Measurements from ENCODE around the gene IGFBP6.

IGFBP6 gene

DNA sequence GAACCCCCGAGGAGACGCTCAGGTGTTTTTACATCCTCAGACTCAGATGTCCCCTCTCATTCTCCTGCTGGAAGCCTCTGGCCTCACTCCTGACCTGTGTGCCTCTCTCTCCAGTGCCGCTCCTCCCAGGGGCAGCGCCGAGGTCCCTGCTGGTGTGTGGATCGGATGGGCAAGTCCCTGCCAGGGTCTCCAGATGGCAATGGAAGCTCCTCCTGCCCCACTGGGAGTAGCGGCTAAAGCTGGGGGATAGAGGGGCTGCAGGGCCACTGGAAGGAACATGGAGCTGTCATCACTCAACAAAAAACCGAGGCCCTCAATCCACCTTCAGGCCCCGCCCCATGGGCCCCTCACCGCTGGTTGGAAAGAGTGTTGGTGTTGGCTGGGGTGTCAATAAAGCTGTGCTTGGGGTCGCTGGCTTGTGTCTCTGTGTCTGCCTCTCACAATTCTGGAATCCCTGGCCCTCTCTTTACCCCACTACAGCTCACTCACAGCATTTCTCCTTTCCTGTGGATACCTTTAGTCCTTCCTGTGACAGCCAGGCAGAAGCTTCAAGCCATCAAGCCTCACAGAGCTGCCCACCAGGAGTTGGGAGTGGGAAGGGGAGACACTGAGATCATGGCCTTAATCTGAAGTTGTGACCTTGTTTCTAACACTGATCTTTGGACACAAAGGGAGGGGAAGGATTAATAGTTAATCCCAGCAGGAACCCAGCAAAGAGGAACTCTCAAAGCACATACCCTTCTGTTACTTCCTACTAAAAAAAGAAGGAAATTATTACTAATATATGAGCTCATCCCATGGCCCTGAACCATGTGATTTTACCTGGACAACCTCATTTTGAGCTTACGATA lies 4.7 kb downstream of the IGFBP6 start:
- no peak overlapping the region for H3K4me3 ChIP-seq (replicated peaks; ENCODE audit: low read depth, low read length)
- no peaks in the 10 kb centered on the region for H3K36me3 ChIP-seq (ENCODE audit: control insufficient read depth, insufficient read depth, low read length)
- DNase-seq (ENCODE audit: extremely low read depth, insufficient read length), result no peak
- no peaks in the 10 kb centered on the region; the same call in 1 of the 2 replicates for H3K27me3 ChIP-seq (replicated peaks; ENCODE audit: control insufficient read depth, insufficient read depth, low read length)
- TF ChIP-seq, protein P1, sequence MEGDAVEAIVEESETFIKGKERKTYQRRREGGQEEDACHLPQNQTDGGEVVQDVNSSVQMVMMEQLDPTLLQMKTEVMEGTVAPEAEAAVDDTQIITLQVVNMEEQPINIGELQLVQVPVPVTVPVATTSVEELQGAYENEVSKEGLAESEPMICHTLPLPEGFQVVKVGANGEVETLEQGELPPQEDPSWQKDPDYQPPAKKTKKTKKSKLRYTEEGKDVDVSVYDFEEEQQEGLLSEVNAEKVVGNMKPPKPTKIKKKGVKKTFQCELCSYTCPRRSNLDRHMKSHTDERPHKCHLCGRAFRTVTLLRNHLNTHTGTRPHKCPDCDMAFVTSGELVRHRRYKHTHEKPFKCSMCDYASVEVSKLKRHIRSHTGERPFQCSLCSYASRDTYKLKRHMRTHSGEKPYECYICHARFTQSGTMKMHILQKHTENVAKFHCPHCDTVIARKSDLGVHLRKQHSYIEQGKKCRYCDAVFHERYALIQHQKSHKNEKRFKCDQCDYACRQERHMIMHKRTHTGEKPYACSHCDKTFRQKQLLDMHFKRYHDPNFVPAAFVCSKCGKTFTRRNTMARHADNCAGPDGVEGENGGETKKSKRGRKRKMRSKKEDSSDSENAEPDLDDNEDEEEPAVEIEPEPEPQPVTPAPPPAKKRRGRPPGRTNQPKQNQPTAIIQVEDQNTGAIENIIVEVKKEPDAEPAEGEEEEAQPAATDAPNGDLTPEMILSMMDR (IDR thresholded peaks at IDR 0.05; ENCODE audit: insufficient read depth, low read length, poor library complexity, severe bottlenecking), result no peak

DNA sequence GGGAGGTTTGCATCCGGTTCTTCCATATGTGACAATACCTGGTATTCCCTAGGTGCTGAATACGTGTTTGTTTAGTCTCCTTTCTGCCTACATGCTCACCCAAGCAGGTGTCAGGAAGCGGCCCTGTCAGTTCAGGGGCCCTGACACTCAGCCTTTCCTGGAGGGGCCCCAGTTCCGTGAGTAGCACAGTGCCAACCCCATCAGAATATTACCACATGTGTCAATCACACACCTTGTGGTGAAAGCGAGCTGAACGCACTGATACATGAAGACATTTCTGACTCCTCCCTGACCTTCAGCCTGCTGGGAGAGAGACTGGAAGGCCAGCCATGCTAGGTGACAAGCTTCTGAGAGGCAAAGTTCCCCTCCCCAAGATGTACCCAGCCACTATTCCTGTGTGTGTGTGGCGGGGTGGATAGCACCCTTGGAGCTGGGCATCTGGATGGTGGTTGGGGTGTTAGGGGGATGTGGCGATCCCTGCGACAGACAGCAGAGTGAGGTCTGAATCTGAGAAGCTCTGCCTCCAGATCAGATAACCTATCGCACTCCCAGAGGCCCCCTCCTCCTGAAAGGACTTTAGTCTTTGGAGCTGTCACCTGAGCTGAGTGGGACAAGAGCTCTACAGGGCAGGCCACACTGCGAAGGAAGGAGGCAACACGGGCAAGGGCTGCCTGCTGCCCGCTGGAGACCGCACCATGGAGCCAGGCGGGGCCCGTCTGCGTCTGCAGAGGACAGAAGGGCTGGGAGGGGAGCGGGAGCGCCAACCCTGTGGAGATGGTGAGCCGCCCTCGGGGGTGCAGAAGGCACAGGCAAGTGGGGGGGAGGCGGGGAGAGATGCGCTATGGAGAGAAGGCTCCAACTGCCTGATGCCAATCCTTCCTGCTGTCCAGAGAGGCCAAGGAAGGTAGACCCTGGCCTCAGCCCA lies 5.7 kb downstream of the IGFBP6 start, which contains the start of gene SOAT2:
Gene SOAT2 (plus strand): TSS at position 604 of the 925 bp plus-strand sequence. CDS start 92 bp downstream, at position 696.
- Histone ChIP-seq H3K4me3 (replicated peaks; ENCODE audit: low read depth, low read length) (no peak within 1 kb of the TSS), H3K27me3 (replicated peaks; ENCODE audit: control insufficient read depth, insufficient read depth, low read length) (no peaks in the 10 kb centered on the region), H3K36me3 (ENCODE audit: control insufficient read depth, insufficient read depth, low read length) (no peaks in the 10 kb centered on the region)
- peak; percentile 48 for DNase-seq (ENCODE audit: extremely low read depth, insufficient read length)
- TF ChIP-seq, protein P1 (IDR thresholded peaks at IDR 0.05; ENCODE audit: insufficient read depth, low read length, poor library complexity, severe bottlenecking), result no peak

DNA sequence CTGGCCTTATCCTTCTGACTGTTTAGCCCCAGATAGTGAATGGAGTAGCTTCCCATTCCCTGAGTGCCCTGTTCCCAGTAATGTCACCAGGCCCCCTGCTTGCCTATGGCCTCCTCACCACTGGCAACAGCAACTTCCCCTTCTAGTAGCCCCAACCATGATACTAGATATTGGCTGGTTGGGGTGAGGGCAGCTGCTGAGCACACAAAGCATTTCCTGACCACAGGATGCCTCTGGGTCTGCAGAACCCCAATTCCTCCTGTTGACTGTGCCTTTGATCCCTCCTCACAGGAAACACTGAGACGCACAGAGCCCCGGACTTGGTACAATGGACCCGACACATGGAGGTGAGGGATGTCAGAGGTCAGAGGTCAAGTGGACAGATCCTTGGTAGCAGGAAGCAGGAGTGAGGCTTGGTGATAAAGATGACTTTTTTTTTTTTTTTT lies 6.4 kb downstream of the IGFBP6 start:
- TF ChIP-seq, protein P1 (IDR thresholded peaks at IDR 0.05; ENCODE audit: insufficient read depth, low read length, poor library complexity, severe bottlenecking), result no peak
- peak; percentile 28 for DNase-seq (ENCODE audit: extremely low read depth, insufficient read length)

DNA sequence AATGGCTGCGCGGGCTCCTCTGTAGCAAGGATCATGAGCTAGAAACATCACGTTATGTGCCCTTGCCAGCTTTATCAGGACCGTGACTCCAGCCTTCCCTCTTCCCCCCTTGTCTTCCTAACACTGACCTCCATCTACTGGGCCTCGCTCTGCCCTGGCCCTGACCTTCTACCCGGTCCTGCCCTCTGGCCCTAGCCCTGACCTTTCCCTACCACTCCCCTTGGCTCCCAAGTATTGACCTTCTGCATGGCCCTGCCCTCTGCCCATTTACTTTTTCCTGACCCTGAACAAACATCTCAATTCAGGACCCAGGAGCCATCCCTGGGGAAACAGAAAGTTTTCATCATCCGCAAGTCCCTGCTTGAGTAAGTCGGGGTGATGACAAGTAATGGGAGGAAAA lies 7.8 kb downstream of the IGFBP6 start:
- Histone ChIP-seq H3K27me3 (replicated peaks; ENCODE audit: control insufficient read depth, insufficient read depth, low read length) (no peaks in the 10 kb centered on the region), H3K4me3 (replicated peaks; ENCODE audit: low read depth, low read length) (no peak overlapping the region), H3K36me3 (ENCODE audit: control insufficient read depth, insufficient read depth, low read length) (no peaks in the 10 kb centered on the region)
- no peak for DNase-seq (ENCODE audit: extremely low read depth, insufficient read length)
- TF ChIP-seq, protein P1 (IDR thresholded peaks at IDR 0.05; ENCODE audit: insufficient read depth, low read length, poor library complexity, severe bottlenecking), result no peak

More for the DNA sequence above, 6.4 kb downstream of the IGFBP6 start:
- Histone ChIP-seq H3K4me3 (replicated peaks; ENCODE audit: low read depth, low read length) (no peak overlapping the region), H3K36me3 (ENCODE audit: control insufficient read depth, insufficient read depth, low read length) (no peaks in the 10 kb centered on the region), H3K27me3 (replicated peaks; ENCODE audit: control insufficient read depth, insufficient read depth, low read length) (no peaks in the 10 kb centered on the region)

DNA sequence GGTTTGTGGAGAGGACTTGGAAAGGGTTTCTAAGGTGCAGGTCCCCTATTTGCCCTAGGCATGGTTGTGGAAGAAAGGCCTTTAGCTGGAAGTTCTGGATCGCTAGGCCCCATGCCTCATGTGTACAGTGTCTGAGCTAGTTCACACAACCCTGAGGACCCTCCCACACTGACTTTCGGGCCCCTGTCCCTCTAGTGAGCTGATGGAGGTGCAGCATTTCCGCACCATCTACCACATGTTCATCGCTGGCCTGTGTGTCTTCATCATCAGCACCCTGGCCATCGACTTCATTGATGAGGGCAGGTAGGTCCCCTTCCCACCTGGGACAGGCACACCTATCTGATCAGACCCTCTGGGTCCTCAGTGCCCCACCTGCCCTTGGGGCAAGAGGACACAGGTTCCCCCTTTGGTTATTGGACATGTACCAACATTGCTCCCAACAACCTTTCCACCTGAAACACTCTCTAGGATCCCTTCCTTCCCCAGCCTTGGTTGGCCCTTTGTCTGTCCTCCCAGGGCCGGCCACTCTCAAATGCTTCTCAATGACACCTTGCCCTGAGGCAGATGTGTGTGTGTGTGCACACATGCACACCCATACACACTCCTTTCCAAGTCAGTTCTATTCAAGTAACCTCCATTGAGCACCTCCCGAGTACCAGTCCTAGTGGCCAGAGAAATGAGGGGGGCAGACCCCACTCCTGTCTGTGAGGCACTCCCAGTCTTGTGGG lies 8.4 kb downstream of the IGFBP6 start:
- DNase-seq (ENCODE audit: extremely low read depth, insufficient read length), result no peak
- Histone ChIP-seq H3K36me3 (ENCODE audit: control insufficient read depth, insufficient read depth, low read length) (no peaks in the 10 kb centered on the region), H3K27me3 (replicated peaks; ENCODE audit: control insufficient read depth, insufficient read depth, low read length) (no peaks in the 10 kb centered on the region), H3K4me3 (replicated peaks; ENCODE audit: low read depth, low read length) (no peak overlapping the region)
- TF ChIP-seq, protein P1 (IDR thresholded peaks at IDR 0.05; ENCODE audit: insufficient read depth, low read length, poor library complexity, severe bottlenecking), result no peak

Measured in GM06990 (cell line).